T-helper 2 cell (primary cell): ENCODE measurements around the gene CCDC92B.

Source experiments
- DNase-seq, 5 experiments: peaks; one replicate each; pipeline versions ENCODE4 v3.0.0 to v3.0.0-alpha.2; 2012 to 2022

The CCDC92B gene

GRCh38 chr17:2777242-2777867, 27.9 kb upstream of the CCDC92B start:
- no peak for DNase-seq

DNA sequence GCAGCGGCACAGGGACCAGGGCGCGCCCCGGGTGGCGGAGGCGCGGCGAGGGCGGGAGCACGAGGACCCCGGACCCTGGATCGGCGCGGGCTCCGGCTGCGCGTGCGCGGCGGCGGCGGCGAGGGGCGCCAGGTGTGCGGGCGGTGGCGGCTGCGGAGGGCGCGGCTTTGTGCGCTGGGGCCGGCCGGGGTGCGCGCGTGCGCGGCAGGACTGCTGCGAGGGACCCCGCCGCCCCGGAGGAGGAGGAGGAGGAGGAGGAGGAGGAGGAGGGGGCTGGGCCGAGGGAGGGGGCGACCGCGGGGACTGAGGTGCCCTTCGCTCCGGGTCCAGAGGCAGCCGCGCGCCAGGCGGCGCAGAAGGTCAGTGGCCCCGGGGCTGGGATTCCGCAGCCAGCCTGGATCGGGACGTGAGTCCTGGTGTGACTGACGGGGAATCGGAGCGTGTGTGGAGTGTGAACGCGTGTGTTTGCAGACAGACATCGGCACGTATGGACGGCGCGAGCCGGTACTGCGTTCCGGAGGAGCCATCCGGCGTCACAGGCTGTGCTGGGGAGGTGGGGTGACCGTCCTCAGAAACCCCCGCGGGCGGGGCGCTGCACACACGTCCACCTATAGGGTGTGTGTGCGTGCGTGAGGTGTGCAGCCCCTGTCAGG, 27.3 kb upstream of the CCDC92B start:
- DNase-seq, result no peak

DNA sequence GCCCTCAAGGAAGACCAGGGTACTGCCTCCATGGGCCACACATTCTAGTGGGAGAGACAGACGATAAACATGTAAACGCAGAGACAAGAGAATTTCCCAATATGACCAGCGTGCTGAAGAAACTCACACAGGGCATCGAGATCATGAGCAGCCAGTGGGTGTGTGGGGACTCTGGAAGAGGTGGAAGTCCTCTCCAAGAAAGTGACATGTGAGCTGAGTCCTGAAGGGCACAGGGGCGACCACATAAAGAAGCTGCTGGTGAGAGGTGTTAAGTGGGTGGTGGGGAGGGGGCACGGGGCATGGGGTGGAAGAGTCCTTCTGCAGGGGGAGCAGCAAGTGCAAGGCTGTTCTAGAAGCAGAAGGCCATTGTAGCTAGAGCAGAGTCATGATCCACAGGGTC, 25.8 kb upstream of the CCDC92B start:
- no peak for DNase-seq

DNA sequence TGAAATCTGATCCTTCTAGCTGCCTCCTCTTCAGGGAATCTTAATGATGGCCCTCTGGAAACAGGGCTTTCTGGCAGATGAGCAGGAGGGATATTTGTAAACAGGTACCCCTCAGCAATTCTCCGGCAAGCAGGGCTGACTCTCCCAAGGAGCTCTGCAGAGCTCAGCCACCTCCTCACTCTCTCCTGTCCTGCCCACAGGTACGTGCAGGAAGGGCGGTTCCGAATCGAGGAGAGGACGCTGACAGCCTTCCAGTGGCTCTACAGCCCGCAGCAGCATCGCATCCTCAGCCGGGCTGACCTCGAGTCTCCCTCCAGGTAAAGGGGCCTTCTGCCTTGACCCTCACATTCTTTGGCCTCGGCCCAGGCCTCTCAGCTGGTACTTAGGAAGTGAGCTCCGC, 20.7 kb upstream of the CCDC92B start:
- no peak for DNase-seq

DNA sequence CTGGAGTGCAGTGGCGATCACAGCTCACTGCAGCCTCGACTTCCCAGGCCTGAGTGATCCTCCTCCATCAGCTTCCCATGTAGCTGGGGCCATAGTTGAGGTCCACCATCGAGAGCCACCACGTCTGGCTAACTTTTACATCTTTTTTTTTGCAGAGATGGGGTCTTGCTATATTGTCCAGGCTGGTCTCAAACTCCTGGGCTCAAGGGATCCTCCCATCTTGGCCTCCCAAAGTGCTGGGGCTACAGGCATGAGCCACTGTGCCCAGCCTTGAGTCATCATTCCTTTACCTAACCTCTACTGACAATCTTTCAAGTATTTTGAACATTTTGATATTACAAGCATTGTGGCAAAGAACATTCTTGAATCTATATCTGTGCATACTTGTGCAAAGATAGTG, 9.4 kb upstream of the CCDC92B start:
- no peak for DNase-seq

- DNase-seq, result no peak
Measured at GRCh38 chr17:2755891-2756724, 6.7 kb upstream of the CCDC92B start.

DNA sequence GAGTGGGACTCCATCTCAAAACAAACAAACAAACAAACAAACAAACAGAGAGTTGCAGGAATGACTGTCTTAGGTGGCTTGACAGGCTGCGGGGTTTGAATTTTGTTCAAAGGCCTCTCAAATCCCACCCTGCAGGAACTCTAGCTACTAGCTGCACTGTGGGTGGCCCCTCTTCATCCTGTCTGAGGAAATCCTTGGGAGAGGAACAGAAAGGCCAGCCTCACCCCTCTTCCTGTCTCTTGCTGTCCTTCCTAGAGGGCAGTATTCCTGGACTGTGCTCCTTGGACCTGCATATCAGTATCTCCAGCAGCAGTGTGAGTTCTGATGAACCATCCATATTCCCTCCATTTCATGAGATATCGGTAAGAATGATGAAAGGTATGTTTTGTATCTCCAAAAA, 2.0 kb upstream of the CCDC92B start:
- DNase-seq, result no peak

GRCh38 chr17:2750721-2751120, 1.3 kb upstream of the CCDC92B start:
- DNase-seq, result no peak

DNA sequence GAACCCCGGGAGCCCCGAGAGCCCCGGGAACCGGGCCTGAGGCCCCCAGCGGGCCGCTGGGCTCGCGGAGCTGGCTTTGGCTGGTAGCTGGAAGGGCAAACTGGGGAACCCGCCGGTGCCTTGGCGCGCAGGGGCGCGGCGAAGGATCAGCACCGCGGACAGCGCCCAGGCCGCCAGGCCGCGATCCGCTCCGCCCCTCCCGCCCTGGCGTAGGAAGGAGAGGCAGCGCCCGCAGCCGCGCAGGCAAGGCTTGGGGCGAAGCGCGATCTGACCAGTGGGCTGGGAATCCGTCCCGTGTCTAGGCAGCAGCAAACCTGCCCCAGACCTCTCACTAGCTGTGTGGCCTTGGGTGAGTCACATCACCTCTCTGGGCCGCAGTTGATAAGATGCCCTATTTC, 331 bp upstream of the CCDC92B start:
- DNase-seq, result peak; percentile 48 to 70 (median 57)

DNA sequence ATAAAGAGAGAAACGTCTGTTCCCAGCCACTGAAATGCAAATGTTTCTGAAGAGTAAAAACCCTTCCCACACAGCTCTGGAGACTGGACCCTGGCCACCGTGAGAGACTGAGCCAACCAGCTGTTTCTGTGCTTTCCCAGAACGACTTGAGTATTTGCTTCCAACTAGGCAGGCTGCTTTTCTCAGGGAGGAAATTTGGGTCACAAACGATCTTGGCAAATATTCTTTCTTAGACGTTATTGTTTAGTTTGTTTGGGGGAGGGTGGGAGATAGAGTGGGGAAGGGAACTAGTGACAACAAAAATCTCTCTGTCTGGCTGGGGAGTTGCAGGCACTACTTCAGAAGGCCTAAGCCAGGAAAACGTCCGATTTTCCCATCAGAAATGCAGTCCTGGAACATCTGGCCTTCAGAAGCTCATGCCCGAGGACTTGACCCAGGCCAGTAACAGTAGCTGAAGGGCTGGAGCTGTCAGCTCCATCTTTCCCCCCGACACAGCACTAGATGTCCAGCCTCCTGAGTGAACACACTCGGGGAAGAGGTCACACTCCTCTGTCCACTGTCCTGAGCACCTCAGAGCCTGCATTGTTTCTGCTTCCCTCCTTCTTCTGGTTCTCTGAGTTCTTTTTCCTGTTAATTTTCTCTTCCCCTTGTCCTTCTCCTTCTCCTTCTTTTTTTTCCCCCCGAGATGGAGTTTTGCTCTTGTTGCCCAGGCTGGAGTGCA, 4.0 kb downstream of the CCDC92B start:
- no peak for DNase-seq

- no peak for DNase-seq
Measured at GRCh38 chr17:2737693-2738092, 11.8 kb downstream of the CCDC92B start.

GRCh38 chr17:2736956-2737355, 12.5 kb downstream of the CCDC92B start:
- DNase-seq, result no peak

GRCh38 chr17:2735896-2736295, 13.6 kb downstream of the CCDC92B start:
- DNase-seq, result no peak

DNA sequence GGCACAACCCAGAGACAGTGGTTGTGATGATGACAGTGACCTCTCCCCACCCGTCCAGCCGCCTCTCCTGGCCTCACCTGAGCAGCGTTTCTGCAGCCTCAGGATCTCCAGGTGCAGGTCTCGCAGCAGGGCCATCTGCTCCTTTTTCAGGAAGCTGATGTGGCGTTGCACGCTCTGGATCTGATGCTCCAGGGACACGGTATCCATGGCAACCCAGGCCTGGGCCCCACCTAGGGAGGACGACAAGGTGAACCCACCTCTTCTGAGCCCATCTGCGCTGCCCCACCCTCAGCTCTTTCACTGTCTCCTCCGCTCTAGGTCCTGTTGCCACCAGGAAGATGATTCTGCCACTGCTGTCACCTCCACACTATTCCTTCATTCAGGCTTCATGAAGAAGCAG, 14.5 kb downstream of the CCDC92B start:
- DNase-seq, result no peak

- DNase-seq, result no peak
Measured at GRCh38 chr17:2731807-2732206, 17.6 kb downstream of the CCDC92B start.

DNA sequence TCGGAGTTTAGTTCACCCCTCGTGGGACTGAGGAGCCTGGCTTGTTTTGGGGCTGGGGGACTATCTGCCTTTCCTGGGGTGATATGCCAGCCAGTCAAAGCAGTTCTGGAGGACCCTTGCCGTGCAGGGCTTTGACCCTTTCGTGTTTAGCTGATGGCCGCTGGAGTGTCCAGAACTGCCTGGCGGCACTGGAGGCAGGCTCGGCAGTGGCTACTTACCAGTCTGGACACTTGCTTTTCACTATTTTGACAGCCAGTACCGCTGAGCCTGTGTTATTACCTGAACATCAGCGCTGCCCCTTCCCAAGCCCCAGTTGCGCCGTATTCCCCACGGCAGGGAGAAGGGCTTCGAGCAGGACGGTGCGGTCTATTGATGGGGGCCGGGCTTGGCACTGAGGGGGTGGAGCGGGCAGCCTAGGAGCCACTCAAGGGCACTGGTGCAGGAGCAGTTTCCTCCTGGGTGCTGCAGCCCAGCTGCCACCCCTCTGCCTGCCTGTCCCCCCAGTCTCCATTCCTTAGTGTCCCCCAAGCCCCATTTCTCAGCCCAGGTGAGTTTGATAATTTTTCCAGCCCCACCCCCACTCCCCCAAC, 18.6 kb downstream of the CCDC92B start:
- no peak for DNase-seq

DNA sequence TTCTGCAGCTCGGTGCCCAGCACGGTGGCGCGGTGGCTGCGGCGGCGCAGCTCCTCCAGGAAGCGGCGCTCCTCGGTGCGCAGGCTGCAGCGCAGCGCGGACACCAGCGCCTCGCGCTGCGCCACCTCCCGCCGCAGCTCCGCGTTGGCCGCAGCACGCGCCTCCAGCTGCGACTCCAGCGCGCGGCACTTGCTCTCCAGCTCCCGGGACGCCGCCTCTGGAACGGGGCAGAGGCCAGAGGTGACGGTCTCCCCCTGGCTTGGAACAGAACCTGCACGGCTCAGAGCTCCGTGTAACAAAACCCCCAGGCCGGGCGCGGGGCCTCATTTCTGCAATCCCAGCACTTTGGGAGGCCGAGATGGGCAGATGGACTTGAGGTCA, 24.7 kb downstream of the CCDC92B start:
- DNase-seq, result peak in 2 of 5 experiments; percentile 15 to 69

DNA sequence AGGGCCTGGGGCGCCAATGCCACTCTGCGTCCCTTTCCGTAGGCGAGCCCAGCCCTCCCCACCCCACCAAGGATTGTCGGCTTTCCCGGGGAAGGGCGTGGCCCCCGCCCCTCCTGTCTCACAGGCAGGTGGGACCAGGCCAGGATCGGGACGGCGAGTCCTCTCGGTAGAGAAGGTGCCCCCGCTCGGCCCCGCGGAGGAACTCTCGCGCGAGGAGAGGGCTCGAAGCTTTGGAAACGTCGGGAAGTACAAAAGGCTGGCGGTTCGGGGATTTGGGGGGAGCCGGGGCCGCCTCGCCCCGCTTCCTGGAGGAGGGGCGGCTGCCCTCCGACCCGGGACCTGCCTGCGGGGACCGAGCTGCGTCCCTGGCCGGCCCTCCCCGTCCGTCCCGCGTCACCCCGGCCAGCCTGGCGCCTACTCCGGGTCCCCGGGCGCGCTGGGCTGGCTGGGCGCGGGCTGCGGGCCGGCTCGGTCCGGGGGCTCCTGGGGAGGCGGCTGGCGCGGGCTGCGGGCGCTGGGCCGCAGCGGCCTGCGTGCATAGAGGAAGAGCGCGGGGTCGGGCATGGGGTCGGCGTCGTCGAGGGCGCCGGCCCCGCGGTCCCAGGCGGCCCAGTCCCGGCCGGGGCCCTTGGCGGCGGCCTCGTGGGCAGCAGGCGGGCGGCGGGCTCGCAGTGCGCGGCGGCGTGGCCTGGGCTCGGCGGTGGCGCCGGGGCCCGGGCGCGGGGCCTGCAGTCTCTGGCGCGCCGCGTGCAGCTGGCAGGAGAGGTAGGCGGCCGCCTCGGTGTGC, 25.3 kb downstream of the CCDC92B start:
- no peak for DNase-seq

DNA sequence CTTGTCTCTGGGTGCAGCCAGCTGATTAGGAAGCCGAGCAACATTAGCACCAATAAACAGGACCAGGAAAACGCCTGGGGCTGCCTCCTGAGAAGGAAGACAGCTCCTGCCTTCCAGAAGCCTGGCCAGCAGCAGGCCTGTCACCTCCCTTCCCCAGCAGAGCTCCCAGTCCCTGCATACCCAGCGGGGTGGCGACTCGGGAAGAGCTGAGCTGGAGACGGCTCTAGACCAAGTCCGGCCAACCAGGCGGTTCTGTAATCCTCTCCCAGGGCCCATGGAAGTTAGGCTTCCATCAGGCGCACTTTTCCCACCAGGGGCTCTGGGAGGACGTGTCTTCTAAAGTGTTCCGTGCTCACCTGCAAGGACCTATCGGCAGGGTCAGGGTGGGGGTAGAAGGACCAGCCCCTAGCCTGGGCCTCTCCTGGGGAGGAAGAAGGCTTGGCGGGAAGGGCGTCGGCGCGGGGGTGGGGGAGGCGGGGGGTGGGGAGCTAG, 25.9 kb downstream of the CCDC92B start:
- DNase-seq, result no peak

- no peak for DNase-seq
Measured at GRCh38 chr17:2722611-2723010, 26.8 kb downstream of the CCDC92B start.

GRCh38 chr17:2721603-2722002, 27.8 kb downstream of the CCDC92B start:
- no peak for DNase-seq

DNA sequence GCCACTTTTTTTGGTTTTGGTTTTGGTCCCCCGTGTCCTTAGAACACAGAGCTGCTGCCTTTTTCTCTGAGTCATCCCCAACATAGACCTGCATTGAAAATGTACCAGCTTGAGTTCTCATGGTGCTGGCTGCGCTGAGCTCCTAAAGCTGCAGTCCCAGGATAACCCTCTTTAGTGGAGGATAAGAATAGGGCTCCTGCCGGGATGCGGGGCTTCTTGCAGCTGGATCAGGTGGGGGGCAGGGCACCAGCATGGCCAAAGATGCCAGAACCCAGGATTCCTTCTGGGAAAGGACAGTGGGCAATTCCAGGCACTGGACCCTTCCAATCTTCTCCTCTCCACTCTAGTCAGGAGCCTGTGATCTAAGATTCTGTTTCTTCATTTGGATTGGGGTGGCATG, 29.6 kb downstream of the CCDC92B start:
- DNase-seq, result no peak
